AG04449 (cell line): ENCODE data around the gene COQ3.

Experiments used
- CTCF ChIA-PET: fragments of 350-600 bp; formaldehyde crosslinking; extraction: SDS; loops from one replicate; lab custom pipeline; 2021; ENCODE audit warnings: antibody characterized with exemption; lab: Yijun Ruan, JAX
- POLR2A ChIA-PET: fragments of 400-600, 350-600 bp; formaldehyde crosslinking; extraction: SDS; loops from one replicate; lab custom pipeline; 2020; ENCODE audit warnings: antibody characterized with exemption, inconsistent platforms; lab: Yijun Ruan, JAX
- DNase-seq: peaks from one replicate; pipeline ENCODE4 v3.0.0-alpha.2; 2010; ENCODE audit warnings: low read depth, low spot score
- H3K4me3 ChIP-seq: 2 replicates; pipeline ENCODE4 v1.5.1; 2011; ENCODE audit warnings: low read depth, mild to moderate bottlenecking, control low read depth, low read length
- TF ChIP-seq, protein P1 (sequence below): IDR thresholded peaks from one replicate; pipeline ENCODE4 v1.5.1; 2011; ENCODE audit warnings: mild to moderate bottlenecking, moderate library complexity, low read length, control low read depth, inconsistent platforms; ENCODE audit not compliant: insufficient read depth; ENCODE audit errors: missing control alignments

Gene COQ3

GRCh38 chr6:99334526-99335127, 59.4 kb downstream of the COQ3 start:
- no peak overlapping the region for H3K4me3 ChIP-seq
- ChIA-PET CTCF (interaction anchor here (0.6 to 1.6 kb wide), 25 partner anchors 9 to 100 kb away, joined by 3 to 15 read pairs (median 4); partner anchors contain the start of genes COQ3, FAXC and PNISR), POLR2A (no interaction called here)
- no peak for DNase-seq
- TF ChIP-seq, protein P1, sequence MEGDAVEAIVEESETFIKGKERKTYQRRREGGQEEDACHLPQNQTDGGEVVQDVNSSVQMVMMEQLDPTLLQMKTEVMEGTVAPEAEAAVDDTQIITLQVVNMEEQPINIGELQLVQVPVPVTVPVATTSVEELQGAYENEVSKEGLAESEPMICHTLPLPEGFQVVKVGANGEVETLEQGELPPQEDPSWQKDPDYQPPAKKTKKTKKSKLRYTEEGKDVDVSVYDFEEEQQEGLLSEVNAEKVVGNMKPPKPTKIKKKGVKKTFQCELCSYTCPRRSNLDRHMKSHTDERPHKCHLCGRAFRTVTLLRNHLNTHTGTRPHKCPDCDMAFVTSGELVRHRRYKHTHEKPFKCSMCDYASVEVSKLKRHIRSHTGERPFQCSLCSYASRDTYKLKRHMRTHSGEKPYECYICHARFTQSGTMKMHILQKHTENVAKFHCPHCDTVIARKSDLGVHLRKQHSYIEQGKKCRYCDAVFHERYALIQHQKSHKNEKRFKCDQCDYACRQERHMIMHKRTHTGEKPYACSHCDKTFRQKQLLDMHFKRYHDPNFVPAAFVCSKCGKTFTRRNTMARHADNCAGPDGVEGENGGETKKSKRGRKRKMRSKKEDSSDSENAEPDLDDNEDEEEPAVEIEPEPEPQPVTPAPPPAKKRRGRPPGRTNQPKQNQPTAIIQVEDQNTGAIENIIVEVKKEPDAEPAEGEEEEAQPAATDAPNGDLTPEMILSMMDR: peak; percentile 64

DNA sequence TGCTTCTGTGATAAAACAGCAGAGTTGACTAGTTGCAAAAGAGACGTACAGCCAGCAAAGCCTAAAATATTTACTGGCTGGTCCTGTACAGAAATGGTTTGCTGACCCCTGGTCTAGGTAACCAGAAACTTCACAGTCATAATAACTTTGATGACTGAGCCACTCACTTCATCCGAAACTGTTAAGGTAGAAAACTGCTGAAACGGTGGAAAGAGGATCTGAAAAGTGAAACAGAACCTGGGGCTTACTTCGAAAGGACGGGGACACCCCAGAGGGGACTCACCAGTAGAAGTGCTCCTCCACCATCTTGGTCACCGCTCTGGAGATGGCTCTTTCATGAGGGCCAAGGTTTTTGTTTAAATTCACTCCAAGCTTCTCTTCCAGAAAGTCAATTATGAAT, 60.9 kb downstream of the COQ3 start:
- no peak for DNase-seq
- POLR2A ChIA-PET: no interaction called here
- CTCF ChIA-PET: interaction anchor here (1.0 to 5.2 kb wide), 2 partner anchors 10 to 92 kb away, joined by 3 to 34 read pairs; partner anchors contain the start of gene PNISR
- TF ChIP-seq, protein P1: no peak
- no peak overlapping the region for H3K4me3 ChIP-seq

DNA sequence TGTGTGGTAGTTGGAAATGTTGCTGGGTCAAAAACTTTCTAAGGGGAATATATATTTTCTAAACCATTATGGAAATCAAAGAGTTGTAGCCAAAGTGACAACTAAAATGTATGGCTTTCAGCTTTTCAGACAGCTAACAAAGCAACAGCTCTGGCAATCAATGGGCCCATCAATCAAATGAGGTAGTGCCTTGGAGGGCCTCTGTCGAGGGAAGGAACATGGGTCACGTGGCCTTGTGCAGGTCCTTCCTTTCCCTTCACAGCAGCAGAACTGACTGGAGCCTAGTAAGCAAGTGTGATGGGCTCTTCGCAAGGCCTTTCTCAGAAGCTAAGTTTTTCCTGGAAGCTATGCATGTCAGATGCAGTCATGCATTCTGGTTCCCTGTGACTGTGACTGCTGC, 62.5 kb downstream of the COQ3 start:
- no peak for DNase-seq
- no peak overlapping the region for H3K4me3 ChIP-seq
- TF ChIP-seq, protein P1: no peak
- POLR2A ChIA-PET: no interaction called here
- CTCF ChIA-PET: interaction anchor here (0.9 to 6.7 kb wide), 15 partner anchors 9 to 414 kb away, joined by 3 to 109 read pairs (median 9); partner anchors contain the start of genes COQ3, FAXC and PNISR

- no peak overlapping the region for H3K4me3 ChIP-seq
- POLR2A ChIA-PET: no interaction called here
Measured at GRCh38 chr6:99330159-99330558, 63.8 kb downstream of the COQ3 start.

DNA sequence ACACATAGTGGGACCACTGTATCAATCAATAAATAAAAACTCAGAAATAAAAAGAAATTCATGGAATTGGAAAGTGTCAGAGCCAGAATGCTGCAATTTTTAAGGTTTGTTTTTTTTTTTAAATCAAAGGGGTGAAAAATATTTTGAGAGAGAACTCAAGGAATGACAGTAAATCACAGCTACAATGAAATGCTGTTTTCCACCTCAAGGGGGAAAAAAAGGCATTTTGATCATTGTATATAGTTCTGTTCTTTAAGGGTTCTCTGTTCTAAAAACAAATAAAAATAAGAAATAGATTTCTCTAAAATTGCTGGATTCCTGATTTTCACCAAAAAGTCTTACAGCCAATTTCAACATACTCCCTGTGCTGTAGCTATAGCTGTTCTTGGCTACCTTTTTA, 69.0 kb downstream of the COQ3 start:
- ChIA-PET CTCF (interaction anchor here (0.8 to 1.4 kb wide), 2 partner anchors 9 to 10 kb away, joined by 3 read pairs; no protein-coding TSS in a partner anchor), POLR2A (no interaction called here)
- no peak overlapping the region for H3K4me3 ChIP-seq
- no peak for DNase-seq
- TF ChIP-seq, protein P1: no peak

More at GRCh38 chr6:99330159-99330558, 63.8 kb downstream of the COQ3 start:
- no peak for DNase-seq
- TF ChIP-seq, protein P1: peak; percentile 72
- CTCF ChIA-PET: interaction anchor here (0.6 to 6.7 kb wide), 36 partner anchors 8 to 492 kb away, joined by 3 to 109 read pairs (median 6); partner anchors contain the start of genes COQ3, FAXC and PNISR
